HEK293T (cell line): Measurements from ENCODE around the gene RNF31.

Experiments used
- CTCF ChIA-PET: fragments of 350-600 bp; formaldehyde crosslinking; extraction: SDS; loops from one replicate; lab custom pipeline; 2021; ENCODE audit warnings: antibody characterized with exemption, inconsistent platforms; lab: Yijun Ruan, JAX
- POLR2A ChIA-PET: fragments of 350-600 bp; formaldehyde crosslinking; extraction: SDS; loops from one replicate; lab custom pipeline; 2020; ENCODE audit warnings: antibody characterized with exemption, inconsistent platforms; lab: Yijun Ruan, JAX
- DNase-seq: peaks from one replicate; pipeline ENCODE4 v3.0.0; 2012; ENCODE audit warnings: mixed read lengths; ENCODE audit errors: extremely low spot score
- ARNT ChIP-seq: fragments of 450-650 bp; IDR thresholded peaks from 2 replicates; pipeline ENCODE4 v1.6.1; 2017; ENCODE audit warnings: mild to moderate bottlenecking
- BHLHE40 ChIP-seq: fragments of 450-650 bp; IDR thresholded peaks from 2 replicates; pipeline ENCODE4 v1.6.1; 2016; ENCODE audit warnings: mild to moderate bottlenecking, moderate library complexity, borderline replicate concordance
- CTBP1 ChIP-seq: fragments of 450-650 bp; IDR thresholded peaks from 2 replicates; pipeline ENCODE4 v1.6.1; 2016; ENCODE audit warnings: borderline replicate concordance
- ELF4 ChIP-seq: fragments of 450-650 bp; IDR thresholded peaks from 2 replicates; pipeline ENCODE4 v1.6.1; 2017; ENCODE audit warnings: antibody characterized with exemption
- FOXA1 ChIP-seq: fragments of 450-650 bp; IDR thresholded peaks from 2 replicates; pipeline ENCODE4 v1.6.1; 2016; ENCODE audit warnings: mild to moderate bottlenecking
- FOXK2 ChIP-seq: fragments of 450-650 bp; IDR thresholded peaks from 2 replicates; pipeline ENCODE4 v1.6.1; 2016; ENCODE audit warnings: mild to moderate bottlenecking
- FOXM1 ChIP-seq: fragments of 450-650 bp; IDR thresholded peaks from 2 replicates; pipeline ENCODE4 v1.6.1; 2017; ENCODE audit warnings: mild to moderate bottlenecking, borderline replicate concordance
- HDGF ChIP-seq: fragments of 450-650 bp; IDR thresholded peaks from 2 replicates; pipeline ENCODE4 v1.6.1; 2017; ENCODE audit warnings: antibody characterized with exemption, borderline replicate concordance
- L3MBTL2 ChIP-seq: fragments of 450-650 bp; conservative IDR thresholded peaks from 2 replicates; pipeline ENCODE4 v1.6.1; 2016; ENCODE audit warnings: mild to moderate bottlenecking
- LEF1 ChIP-seq: fragments of 450-650 bp; IDR thresholded peaks from 2 replicates; pipeline ENCODE4 v1.6.1; 2017; ENCODE audit warnings: mild to moderate bottlenecking, borderline replicate concordance
- NFRKB ChIP-seq: fragments of 450-650 bp; IDR thresholded peaks from 2 replicates; pipeline ENCODE4 v1.6.1; 2016; ENCODE audit warnings: mild to moderate bottlenecking, moderate library complexity
- PKNOX1 ChIP-seq: fragments of 450-650 bp; IDR thresholded peaks from 2 replicates; pipeline ENCODE4 v1.6.1; 2016
- SP1 ChIP-seq: fragments of 450-650 bp; IDR thresholded peaks from 2 replicates; pipeline ENCODE4 v1.6.1; 2017
- SUZ12 ChIP-seq: fragments of 450-650 bp; IDR thresholded peaks from 2 replicates; pipeline ENCODE4 v1.6.1; 2016; ENCODE audit warnings: mild to moderate bottlenecking
- TARDBP ChIP-seq: fragments of 450-650 bp; IDR thresholded peaks from 2 replicates; pipeline ENCODE4 v1.6.1; 2016
- ZNF384 ChIP-seq: fragments of 450-650 bp; IDR thresholded peaks from 2 replicates; pipeline ENCODE4 v1.6.1; 2016

RNF31 gene

GRCh38 chr14:24171422-24172260 lies 24.3 kb downstream of the RNF31 start, which contains the start of gene REC8:
Gene REC8, plus strand, starts transcription at chr14:24172080. Its CDS starts 473 bp downstream, at chr14:24172553.
- POLR2A ChIA-PET = interaction anchor here (1.8 kb wide), 1 partner anchor 10 kb away, joined by 7 read pairs; the partner anchor contains the start of gene IRF9

GRCh38 chr14:24172261-24172860 lies 25.1 kb downstream of the RNF31 start:
- no peak for DNase-seq
- no peak for TF ChIP-seq CTBP1
- ChIA-PET POLR2A (no interaction called here), CTCF (interaction anchor here (0.6 to 1.5 kb wide), 2 partner anchors 11 to 28 kb away, joined by 3 to 4 read pairs; partner anchors contain the start of gene IRF9)

More at GRCh38 chr14:24171422-24172260, 24.3 kb downstream of the RNF31 start, which contains the start of gene REC8:
- TF ChIP-seq HDGF (no peak), ARNT (no peak), L3MBTL2 (no peak), PKNOX1 (no peak), ELF4 (no peak), BHLHE40 (no peak), CTBP1 (no peak), FOXA1 (no peak), LEF1 (no peak), FOXK2 (no peak), TARDBP (no peak)
- CTCF ChIA-PET = interaction anchor here (1.5 kb wide), 1 partner anchor 10 kb away, joined by 4 read pairs; the partner anchor contains the start of gene IRF9
- DNase-seq = no peak

GRCh38 chr14:24172871-24173281 lies 25.6 kb downstream of the RNF31 start:
- no peak for TF ChIP-seq L3MBTL2
- TF ChIP-seq LEF1 = no peak
- no peak for TF ChIP-seq FOXM1
- TF ChIP-seq NFRKB = no peak
- no peak for TF ChIP-seq SP1
- TF ChIP-seq FOXA1 = no peak
- TF ChIP-seq FOXK2 = no peak
- TF ChIP-seq SUZ12 = no peak
- TF ChIP-seq CTBP1 = no peak
- no peak for TF ChIP-seq PKNOX1
- TF ChIP-seq ELF4 = no peak
- TF ChIP-seq HDGF = no peak
- no peak for TF ChIP-seq ARNT
- no peak for TF ChIP-seq ZNF384
- TF ChIP-seq TARDBP = no peak
- no peak for TF ChIP-seq BHLHE40
- no peak for DNase-seq
- CTCF ChIA-PET = interaction anchor here (0.6 to 1.5 kb wide), 2 partner anchors 11 to 29 kb away, joined by 3 to 4 read pairs; partner anchors contain the start of gene IRF9
- POLR2A ChIA-PET = interaction anchor here (1.2 kb wide), 1 partner anchor 12 kb away, joined by 3 read pairs; the partner anchor contains the start of gene IRF9

- ChIA-PET POLR2A (interaction anchor here (1.5 kb wide), 1 partner anchor 30 kb away, joined by 4 read pairs; the partner anchor contains the start of gene PSME2), CTCF (interaction anchor here (0.6 kb wide), 1 partner anchor 66 kb away, joined by 3 read pairs; no protein-coding TSS in a partner anchor)
- no peak for TF ChIP-seq SUZ12
- no peak for TF ChIP-seq LEF1
- TF ChIP-seq FOXM1 = no peak
- TF ChIP-seq ELF4 = no peak
- no peak for TF ChIP-seq CTBP1
- TF ChIP-seq NFRKB = no peak
- TF ChIP-seq FOXA1 = no peak
- TF ChIP-seq ZNF384 = no peak
- TF ChIP-seq FOXK2 = no peak
- TF ChIP-seq ARNT = no peak
- no peak for TF ChIP-seq PKNOX1
- TF ChIP-seq BHLHE40 = no peak
- TF ChIP-seq L3MBTL2 = no peak
- TF ChIP-seq HDGF = no peak
- no peak for TF ChIP-seq TARDBP
- no peak for TF ChIP-seq SP1
- no peak for DNase-seq
These were observed 29.3 kb downstream of the RNF31 start for GRCh38 chr14:24176599-24176998.

GRCh38 chr14:24177041-24177825 lies 29.9 kb downstream of the RNF31 start:
- CTCF ChIA-PET = interaction anchor here (1.2 kb wide), 1 partner anchor 16 kb away, joined by 3 read pairs; the partner anchor contains the start of gene IRF9
- no peak for DNase-seq
- POLR2A ChIA-PET = interaction anchor here (0.8 to 1.5 kb wide), 5 partner anchors 8 to 58 kb away, joined by 3 to 4 read pairs (median 3); partner anchors contain the start of genes CHMP4A and PSME2
- TF ChIP-seq LEF1 = no peak
